ENCODE measurements around the gene TAOK3. TPM values are rescaled to one million over a fixed set of nuclear protein-coding genes. Genes with fewer than 3 reads are reported as not detected.

The TAOK3 gene
- total and polyA plus RNA-seq, 9 of the 15 experiments (the other 6 are each of a cell fraction or from before 2014, with no cell fraction given) = 24.3 to 83.5 (median 47.1) TPM

DNA sequence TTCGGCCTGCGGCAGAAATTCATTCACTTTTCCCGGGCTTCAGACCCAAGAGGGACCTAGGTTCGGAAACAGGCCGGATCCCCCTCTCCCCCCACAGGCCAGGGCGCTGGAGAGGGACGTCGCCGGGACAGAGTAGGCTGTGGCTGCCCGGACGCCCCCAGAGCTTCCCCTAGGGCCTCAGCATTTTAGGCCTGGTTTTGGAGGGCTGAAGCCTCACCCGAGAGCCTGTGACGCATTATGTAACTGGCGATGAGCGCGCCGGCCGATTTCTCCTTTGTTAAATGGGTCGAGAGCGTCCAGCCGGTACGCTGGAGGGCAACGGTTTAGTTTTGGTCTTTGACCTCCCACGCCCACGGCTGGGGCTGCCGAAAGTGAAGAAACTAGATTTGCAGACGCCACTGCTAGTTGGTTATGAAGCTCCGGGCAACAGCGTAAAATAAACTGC, 236.1 kb downstream of the TAOK3 start:
- in situ Hi-C loops (cut with MboI) = no loop called here
- Histone ChIP-seq H2AFZ (ENCODE audit: low read depth, low read length) (peak overlapping the region; percentile 84), H3K4me3 (peak overlapping the region; percentile 80), H3K9ac (ENCODE audit: insufficient read depth in 1 of 2, low read depth in 2 of 2, low read length in 2 of 2) (peak overlapping the region; percentile 86 to 100), H3K36me3 (ENCODE audit: control insufficient read depth, insufficient read depth, low read length) (peaks cover 38% of the 10 kb centered on the region), H3K4me1 (replicated peaks in 1 of 2; ENCODE audit: control insufficient read depth in 2 of 2, insufficient read depth in 2 of 2, low read length in 2 of 2) (peaks cover 2 to 27% of the 10 kb centered on the region in 2 experiments; a peak in 3 of 5 replicates), H3K79me2 (ENCODE audit: control insufficient read depth, insufficient read depth, low read length) (peaks cover 33% of the 10 kb centered on the region), H4K20me1 (replicated peaks; ENCODE audit: control insufficient read depth, insufficient read depth, low read length) (no peaks in the 10 kb centered on the region; the same call in 1 of the 2 replicates), H3K9me1 (ENCODE audit: control insufficient read depth, insufficient read depth, low read length) (no peaks in the 10 kb centered on the region), H3K27ac (ENCODE audit: extremely low read depth, low read depth, low read length) (peak overlapping the region; percentile 77), H3K4me2 (ENCODE audit: insufficient read depth, low read length) (peak overlapping the region; percentile 87), H3K9me3 (replicated peaks; ENCODE audit: control insufficient read depth, insufficient read depth, low read depth, low read length) (no peaks in the 10 kb centered on the region), H3K27me3 (ENCODE audit: control insufficient read depth in 2 of 2, insufficient read depth in 2 of 2, low read length in 2 of 2) (no peaks in the 10 kb centered on the region)
- ATAC-seq (peak; percentile 67), DNase-seq (ENCODE audit: extremely low read depth in 1 of 4, low spot score in 3 of 4) (peak in 3 of 4 experiments; percentile 29 to 65 (median 41)), FAIRE-seq (peak; percentile 19)
- ChIA-PET CTCF (ENCODE audit: low intra/inter-chr PET ratio) (no interaction called here), POLR2A (interaction anchor here (0.7 to 2.8 kb wide), 8 partner anchors 11 to 262 kb away, joined by 3 to 19 read pairs (median 4); partner anchors contain the start of gene TAOK3)
- intact Hi-C loops (cut with micrococcal nuclease) = no loop called here
- BruUV-seq (replicated peaks) = no TSS peak
- WGBS (ENCODE audit: insufficient coverage, low coverage, missing lambda C conversion rate) = under 1% methylated on average over 29 of the region's 29 CpGs
- TF ChIP-seq ZNF175 (CRISPR knock-in tag; IDR thresholded peaks at IDR 0.05; ENCODE audit: low read depth) (no peak), IRF2 (CRISPR knock-in tag; IDR thresholded peaks at IDR 0.05) (no peak), RBM15 (IDR thresholded peaks at IDR 0.05; ENCODE audit: insufficient read depth, low read length) (no peak), KDM1A (IDR thresholded peaks at IDR 0.05) (no peak), TCFL5 (CRISPR knock-in tag; conservative IDR thresholded peaks at IDR 0.05) (no peak), MCM2 (IDR thresholded peaks at IDR 0.05; ENCODE audit: low read depth) (no peak), ZEB2 (IDR thresholded peaks at IDR 0.05) (no peak), BHLHE40 (IDR thresholded peaks at IDR 0.05; ENCODE audit: low read length) (no peak), NFIX (CRISPR knock-in tag; IDR thresholded peaks at IDR 0.05; ENCODE audit: low read depth) (no peak), NR2C2 (CRISPR knock-in tag; IDR thresholded peaks at IDR 0.05) (no peak), NR2C2 (tag; IDR thresholded peaks at IDR 0.05) (peak; percentile 55), HDAC2 (IDR thresholded peaks at IDR 0.05) (no peak), ZNF124 (CRISPR knock-in tag; IDR thresholded peaks at IDR 0.05) (peak; percentile 19; the same call in 1 of the 2 replicates), TAL1 (IDR thresholded peaks at IDR 0.05) (no peak), DACH1 (IDR thresholded peaks at IDR 0.05; ENCODE audit: partially characterized antibody) (no peak)
- TF ChIP-seq, protein P1, sequence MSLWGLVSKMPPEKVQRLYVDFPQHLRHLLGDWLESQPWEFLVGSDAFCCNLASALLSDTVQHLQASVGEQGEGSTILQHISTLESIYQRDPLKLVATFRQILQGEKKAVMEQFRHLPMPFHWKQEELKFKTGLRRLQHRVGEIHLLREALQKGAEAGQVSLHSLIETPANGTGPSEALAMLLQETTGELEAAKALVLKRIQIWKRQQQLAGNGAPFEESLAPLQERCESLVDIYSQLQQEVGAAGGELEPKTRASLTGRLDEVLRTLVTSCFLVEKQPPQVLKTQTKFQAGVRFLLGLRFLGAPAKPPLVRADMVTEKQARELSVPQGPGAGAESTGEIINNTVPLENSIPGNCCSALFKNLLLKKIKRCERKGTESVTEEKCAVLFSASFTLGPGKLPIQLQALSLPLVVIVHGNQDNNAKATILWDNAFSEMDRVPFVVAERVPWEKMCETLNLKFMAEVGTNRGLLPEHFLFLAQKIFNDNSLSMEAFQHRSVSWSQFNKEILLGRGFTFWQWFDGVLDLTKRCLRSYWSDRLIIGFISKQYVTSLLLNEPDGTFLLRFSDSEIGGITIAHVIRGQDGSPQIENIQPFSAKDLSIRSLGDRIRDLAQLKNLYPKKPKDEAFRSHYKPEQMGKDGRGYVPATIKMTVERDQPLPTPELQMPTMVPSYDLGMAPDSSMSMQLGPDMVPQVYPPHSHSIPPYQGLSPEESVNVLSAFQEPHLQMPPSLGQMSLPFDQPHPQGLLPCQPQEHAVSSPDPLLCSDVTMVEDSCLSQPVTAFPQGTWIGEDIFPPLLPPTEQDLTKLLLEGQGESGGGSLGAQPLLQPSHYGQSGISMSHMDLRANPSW (CRISPR knock-in tag; IDR thresholded peaks at IDR 0.05) = no peak
- TF ChIP-seq, protein P2, sequence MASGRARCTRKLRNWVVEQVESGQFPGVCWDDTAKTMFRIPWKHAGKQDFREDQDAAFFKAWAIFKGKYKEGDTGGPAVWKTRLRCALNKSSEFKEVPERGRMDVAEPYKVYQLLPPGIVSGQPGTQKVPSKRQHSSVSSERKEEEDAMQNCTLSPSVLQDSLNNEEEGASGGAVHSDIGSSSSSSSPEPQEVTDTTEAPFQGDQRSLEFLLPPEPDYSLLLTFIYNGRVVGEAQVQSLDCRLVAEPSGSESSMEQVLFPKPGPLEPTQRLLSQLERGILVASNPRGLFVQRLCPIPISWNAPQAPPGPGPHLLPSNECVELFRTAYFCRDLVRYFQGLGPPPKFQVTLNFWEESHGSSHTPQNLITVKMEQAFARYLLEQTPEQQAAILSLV (tag; IDR thresholded peaks at IDR 0.05) = no peak
- TF ChIP-seq, protein P3, sequence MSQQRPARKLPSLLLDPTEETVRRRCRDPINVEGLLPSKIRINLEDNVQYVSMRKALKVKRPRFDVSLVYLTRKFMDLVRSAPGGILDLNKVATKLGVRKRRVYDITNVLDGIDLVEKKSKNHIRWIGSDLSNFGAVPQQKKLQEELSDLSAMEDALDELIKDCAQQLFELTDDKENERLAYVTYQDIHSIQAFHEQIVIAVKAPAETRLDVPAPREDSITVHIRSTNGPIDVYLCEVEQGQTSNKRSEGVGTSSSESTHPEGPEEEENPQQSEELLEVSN (IDR thresholded peaks at IDR 0.05; ENCODE audit: borderline replicate concordance in 1 of 2, extremely low read depth in 1 of 2, insufficient read depth in 1 of 2, insufficient read length in 1 of 2, low read depth in 1 of 2, low read length in 1 of 2, poor library complexity in 1 of 2, severe bottlenecking in 1 of 2) = peak in 1 of 2 experiments; percentile 38
- TF ChIP-seq, protein P4, sequence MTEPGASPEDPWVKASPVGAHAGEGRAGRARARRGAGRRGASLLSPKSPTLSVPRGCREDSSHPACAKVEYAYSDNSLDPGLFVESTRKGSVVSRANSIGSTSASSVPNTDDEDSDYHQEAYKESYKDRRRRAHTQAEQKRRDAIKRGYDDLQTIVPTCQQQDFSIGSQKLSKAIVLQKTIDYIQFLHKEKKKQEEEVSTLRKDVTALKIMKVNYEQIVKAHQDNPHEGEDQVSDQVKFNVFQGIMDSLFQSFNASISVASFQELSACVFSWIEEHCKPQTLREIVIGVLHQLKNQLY (CRISPR knock-in tag; conservative IDR thresholded peaks at IDR 0.05) = no peak

Data from K562 (cell line).